ENCODE data around the gene RTN4R. TPM values are rescaled to one million over a fixed set of nuclear protein-coding genes. Genes with fewer than 3 reads are reported as not detected.

RTN4R gene
- total and polyA plus RNA-seq, 2 of the 8 experiments (the other 6 are each of a cell fraction or from before 2014, with no cell fraction given), result 21.8 to 41.3 TPM

GRCh38 chr22:20210473-20211059 is 57.6 kb downstream of the RTN4R start (continued):
- no peak for TF ChIP-seq SIRT6 (IDR thresholded peaks at IDR 0.05; ENCODE audit: low read length)
- no peak for TF ChIP-seq EP300 (IDR thresholded peaks at IDR 0.05; ENCODE audit: borderline replicate concordance in 1 of 2, low read depth in 2 of 2, low read length in 2 of 2)
- no peak for TF ChIP-seq RAD21 (IDR thresholded peaks at IDR 0.05 in 1 of 2, conservative IDR thresholded peaks at IDR 0.05 in 1 of 2; ENCODE audit: low read depth in 2 of 2, low read length in 2 of 2)
- TF ChIP-seq SIX5 (IDR thresholded peaks at IDR 0.05; ENCODE audit: low read depth, low read length), result no peak
- no peak for TF ChIP-seq KDM4A (IDR thresholded peaks at IDR 0.05; ENCODE audit: low read depth, low read length, severe bottlenecking)
- TF ChIP-seq ATF2 (IDR thresholded peaks at IDR 0.05; ENCODE audit: low read length), result no peak
- TF ChIP-seq GTF2F1 (IDR thresholded peaks at IDR 0.05; ENCODE audit: borderline replicate concordance, low read depth, low read length), result no peak
- no peak for TF ChIP-seq CEBPB (IDR thresholded peaks at IDR 0.05; ENCODE audit: low read depth, low read length)
- TF ChIP-seq ATF3 (IDR thresholded peaks at IDR 0.05; ENCODE audit: insufficient read depth, low read depth, low read length), result no peak
- no peak for TF ChIP-seq CHD1 (IDR thresholded peaks at IDR 0.05; ENCODE audit: low read depth, low read length)

Measured in H1 (cell line).